ENCODE results near the gene ABCC6. TPM values are rescaled to one million over a fixed set of nuclear protein-coding genes. Genes with fewer than 3 reads are reported as not detected.

The ABCC6 gene
- total RNA-seq, 3 donors from 2014 or later (not counting 1 experiment from before 2014, with no cell fraction given), result 0.16 to 0.25 TPM; not detected in 1

GRCh38 chr16:16110111-16110490 is 113.2 kb downstream of the ABCC6 start:
- no peak overlapping the region for H3K4me3 Mint-ChIP-seq
- no peak overlapping the region for H3K27ac ChIP-seq (ENCODE audit: low read length)
- WGBS (ENCODE audit: insufficient coverage), result 96% methylated on average over 9 of the region's 9 CpGs
- no peak overlapping the region for H3K27ac Mint-ChIP-seq
- no peak for ATAC-seq
- no peaks in the 10 kb centered on the region for H3K4me1 Mint-ChIP-seq
- H3K9me3 ChIP-seq (ENCODE audit: control insufficient read depth, insufficient read depth, low read length), result no peaks in the 10 kb centered on the region
- intact Hi-C loops (cut with micrococcal nuclease), result no loop called here
- H3K4me1 ChIP-seq (ENCODE audit: control insufficient read depth, insufficient read depth, low read length), result no peaks in the 10 kb centered on the region
- DNase-seq, result no peak
- H3K27me3 Mint-ChIP-seq (ENCODE audit: low read depth in 2 of 2), result no peaks in the 10 kb centered on the region
- H3K36me3 Mint-ChIP-seq, result no peaks in the 10 kb centered on the region
- no peak overlapping the region for H3K4me3 ChIP-seq (ENCODE audit: low read length)
- TF ChIP-seq CTCF (IDR thresholded peaks at IDR 0.05), result no peak
- H3K27me3 ChIP-seq (ENCODE audit: control insufficient read depth, insufficient read depth, low read length), result no peaks in the 10 kb centered on the region
- H3K36me3 ChIP-seq (ENCODE audit: control insufficient read depth, insufficient read depth, low read length), result peaks cover 50% of the 10 kb centered on the region
- no peaks in the 10 kb centered on the region for H3K9me3 Mint-ChIP-seq

DNA sequence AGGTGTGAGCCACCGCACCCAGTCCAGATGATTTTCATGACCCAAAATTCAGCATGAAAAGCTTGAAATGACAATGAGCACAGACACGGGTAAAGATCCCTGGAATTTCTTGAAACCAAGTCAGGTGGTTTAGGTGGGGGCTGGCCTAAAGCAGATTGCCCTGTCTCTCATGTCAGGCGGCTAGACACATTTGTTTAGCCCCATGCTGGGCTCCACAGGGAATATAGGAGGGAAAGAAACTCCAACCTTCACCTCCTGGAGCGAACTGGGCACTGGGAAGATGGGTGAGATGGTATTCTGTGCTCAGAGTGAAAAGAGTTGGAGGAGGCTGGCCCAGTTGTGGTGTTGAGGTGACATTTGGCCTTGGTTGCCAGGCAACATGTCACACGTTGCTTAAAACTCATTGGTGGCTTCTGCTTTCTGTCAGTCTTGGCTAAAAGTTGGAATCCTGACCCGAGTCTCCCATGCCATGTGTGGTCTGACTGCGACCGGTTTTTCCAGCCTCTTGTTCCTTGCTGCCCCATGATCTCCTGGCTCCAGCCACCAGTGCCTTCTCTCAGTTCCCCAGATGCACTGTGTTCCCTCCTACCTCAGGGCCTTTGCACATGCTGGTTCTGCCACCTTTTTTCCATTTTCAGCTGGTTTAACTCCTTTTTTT is 113.7 kb downstream of the ABCC6 start:
- peaks cover 46% of the 10 kb centered on the region for H3K36me3 ChIP-seq (ENCODE audit: control insufficient read depth, insufficient read depth, low read length)
- intact Hi-C loops (cut with micrococcal nuclease), result no loop called here
- H3K27ac ChIP-seq (ENCODE audit: low read length), result no peak overlapping the region
- DNase-seq (no peak), ATAC-seq (no peak)
- 85% methylated on average over 7 of the region's 8 CpGs for WGBS (ENCODE audit: insufficient coverage)
- H3K4me1 ChIP-seq (ENCODE audit: control insufficient read depth, insufficient read depth, low read length), result no peaks in the 10 kb centered on the region
- Mint-ChIP-seq H3K36me3 (no peaks in the 10 kb centered on the region), H3K9me3 (no peaks in the 10 kb centered on the region), H3K4me1 (no peaks in the 10 kb centered on the region), H3K27ac (no peak overlapping the region), H3K4me3 (no peak overlapping the region), H3K27me3 (ENCODE audit: low read depth in 2 of 2) (no peaks in the 10 kb centered on the region)
- no peaks in the 10 kb centered on the region for H3K9me3 ChIP-seq (ENCODE audit: control insufficient read depth, insufficient read depth, low read length)
- no peak for TF ChIP-seq CTCF (IDR thresholded peaks at IDR 0.05)
- H3K4me3 ChIP-seq (ENCODE audit: low read length), result no peak overlapping the region
- H3K27me3 ChIP-seq (ENCODE audit: control insufficient read depth, insufficient read depth, low read length), result no peaks in the 10 kb centered on the region

DNA sequence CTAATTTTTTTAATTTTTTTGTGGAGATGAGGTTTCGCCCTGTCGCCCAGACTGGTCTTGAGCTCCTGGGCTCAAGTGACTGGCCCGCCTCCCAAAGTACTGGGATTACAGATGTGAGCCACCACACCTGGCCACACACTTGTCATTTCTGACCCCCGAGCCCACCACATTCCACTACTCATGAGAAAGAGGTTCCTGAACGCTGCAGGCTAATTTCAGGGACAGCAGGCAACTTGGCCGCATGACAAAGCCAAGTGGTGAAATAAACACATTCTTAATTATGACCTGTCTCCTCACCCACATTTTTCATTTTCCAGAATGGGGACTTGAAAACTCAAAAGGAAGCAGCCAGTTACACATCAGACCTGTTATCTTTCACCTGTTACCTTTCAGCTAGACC is 114.5 kb downstream of the ABCC6 start:
- Mint-ChIP-seq H3K27me3 (ENCODE audit: low read depth in 2 of 2) (no peaks in the 10 kb centered on the region), H3K4me3 (no peak overlapping the region), H3K9me3 (no peaks in the 10 kb centered on the region), H3K36me3 (peaks cover 4% of the 10 kb centered on the region), H3K27ac (no peak overlapping the region), H3K4me1 (no peaks in the 10 kb centered on the region)
- Histone ChIP-seq H3K9me3 (ENCODE audit: control insufficient read depth, insufficient read depth, low read length) (no peaks in the 10 kb centered on the region), H3K27ac (ENCODE audit: low read length) (no peak overlapping the region), H3K4me1 (ENCODE audit: control insufficient read depth, insufficient read depth, low read length) (no peaks in the 10 kb centered on the region), H3K27me3 (ENCODE audit: control insufficient read depth, insufficient read depth, low read length) (no peaks in the 10 kb centered on the region), H3K4me3 (ENCODE audit: low read length) (no peak overlapping the region), H3K36me3 (ENCODE audit: control insufficient read depth, insufficient read depth, low read length) (peaks cover 46% of the 10 kb centered on the region)
- whole genome bisulfite sequencing (ENCODE audit: insufficient coverage), result 91% methylated on average over 6 of the region's 6 CpGs
- ATAC-seq (no peak), DNase-seq (no peak)
- intact Hi-C loops (cut with micrococcal nuclease), result no loop called here
- TF ChIP-seq CTCF (IDR thresholded peaks at IDR 0.05), result no peak

GRCh38 chr16:16107839-16108238 is 115.5 kb downstream of the ABCC6 start:
- H3K9me3 Mint-ChIP-seq, result no peaks in the 10 kb centered on the region
- no peaks in the 10 kb centered on the region for H3K4me1 ChIP-seq (ENCODE audit: control insufficient read depth, insufficient read depth, low read length)
- H3K9me3 ChIP-seq (ENCODE audit: control insufficient read depth, insufficient read depth, low read length), result no peaks in the 10 kb centered on the region
- no peak for TF ChIP-seq CTCF (IDR thresholded peaks at IDR 0.05)
- H3K36me3 ChIP-seq (ENCODE audit: control insufficient read depth, insufficient read depth, low read length), result peaks cover 45% of the 10 kb centered on the region
- H3K4me3 Mint-ChIP-seq, result no peak overlapping the region
- no peak overlapping the region for H3K27ac ChIP-seq (ENCODE audit: low read length)
- no peak overlapping the region for H3K4me3 ChIP-seq (ENCODE audit: low read length)
- intact Hi-C loops (cut with micrococcal nuclease), result no loop called here
- no peaks in the 10 kb centered on the region for H3K27me3 ChIP-seq (ENCODE audit: control insufficient read depth, insufficient read depth, low read length)
- no peaks in the 10 kb centered on the region for H3K27me3 Mint-ChIP-seq (ENCODE audit: low read depth in 2 of 2)
- WGBS (ENCODE audit: insufficient coverage), result 97% methylated on average over 6 of the region's 6 CpGs
- H3K27ac Mint-ChIP-seq, result no peak overlapping the region
- H3K4me1 Mint-ChIP-seq, result no peaks in the 10 kb centered on the region
- peaks cover 10% of the 10 kb centered on the region for H3K36me3 Mint-ChIP-seq
- ATAC-seq (no peak), DNase-seq (no peak)

Data from natural killer cell (primary cell).